Measurements from ENCODE around the gene IFIT1B. TPM values are rescaled to one million over a fixed set of nuclear protein-coding genes. Genes with fewer than 3 reads are reported as not detected.

The IFIT1B gene
- total RNA-seq, 1 experiment from 2014 or later, result not detected

GRCh38 chr10:89342206-89342958, 35.5 kb upstream of the IFIT1B start:
- POLR2A ChIA-PET (ENCODE audit: unreplicated experiment), result no interaction called here
- no peaks in the 10 kb centered on the region for H4K20me1 ChIP-seq (ENCODE audit: low read length)
- peaks cover 19% of the 10 kb centered on the region for H3K4me1 ChIP-seq (ENCODE audit: insufficient read depth, low read length)
- no peaks in the 10 kb centered on the region for H3K79me2 ChIP-seq (ENCODE audit: low read length)
- H3K27ac ChIP-seq (ENCODE audit: low read length), result no peak overlapping the region
- no peaks in the 10 kb centered on the region for H3K9me3 ChIP-seq (ENCODE audit: low read length)
- no peak overlapping the region for H3K4me3 ChIP-seq (ENCODE audit: low read length)
- TF ChIP-seq CTCF (conservative IDR thresholded peaks at IDR 0.05; ENCODE audit: low read depth, low read length), result no peak
- TF ChIP-seq EZH2phosphoT487 (IDR thresholded peaks at IDR 0.05; ENCODE audit: borderline replicate concordance, low read length), result no peak
- TF ChIP-seq EZH2 (IDR thresholded peaks at IDR 0.05; ENCODE audit: low read length, unreplicated experiment), result no peak
- no TSS peak for BruUV-seq (replicated peaks)
- ATAC-seq (no peak), DNase-seq (no peak)
- no peaks in the 10 kb centered on the region for H3F3A ChIP-seq (ENCODE audit: low read length, unreplicated experiment)
- H3K9ac ChIP-seq (ENCODE audit: low read length), result no peak overlapping the region
- H3K36me3 ChIP-seq (ENCODE audit: low read depth, low read length), result no peaks in the 10 kb centered on the region; the same call in 1 of the 2 replicates
- no peaks in the 10 kb centered on the region for H3K27me3 ChIP-seq (ENCODE audit: low read length)
- H3K4me2 ChIP-seq (ENCODE audit: low read length), result no peak overlapping the region
- no peak overlapping the region for H2AFZ ChIP-seq (ENCODE audit: low read length)
- intact Hi-C loops (cut with micrococcal nuclease), result no loop called here
- H3K9me2 ChIP-seq (replicated peaks; ENCODE audit: low read length), result no peaks in the 10 kb centered on the region
- CTCF ChIA-PET, result no interaction called here

GRCh38 chr10:89343089-89343767, 34.6 kb upstream of the IFIT1B start:
- POLR2A ChIA-PET (ENCODE audit: unreplicated experiment), result no interaction called here

More at GRCh38 chr10:89343089-89343767, 34.6 kb upstream of the IFIT1B start:
- Histone ChIP-seq H3K27ac (ENCODE audit: low read length) (no peak overlapping the region), H3K9me3 (ENCODE audit: low read length) (no peaks in the 10 kb centered on the region), H4K20me1 (ENCODE audit: low read length) (no peaks in the 10 kb centered on the region), H3F3A (ENCODE audit: low read length, unreplicated experiment) (no peaks in the 10 kb centered on the region), H3K4me1 (ENCODE audit: insufficient read depth, low read length) (peaks cover 17% of the 10 kb centered on the region), H3K4me2 (ENCODE audit: low read length) (no peak overlapping the region), H2AFZ (ENCODE audit: low read length) (no peak overlapping the region), H3K9ac (ENCODE audit: low read length) (no peak overlapping the region), H3K4me3 (ENCODE audit: low read length) (no peak overlapping the region), H3K36me3 (ENCODE audit: low read depth, low read length) (no peaks in the 10 kb centered on the region; the same call in 1 of the 2 replicates), H3K9me2 (replicated peaks; ENCODE audit: low read length) (no peaks in the 10 kb centered on the region), H3K27me3 (ENCODE audit: low read length) (no peaks in the 10 kb centered on the region), H3K79me2 (ENCODE audit: low read length) (no peaks in the 10 kb centered on the region)
- no peak for ATAC-seq
- CTCF ChIA-PET, result no interaction called here
- no peak for DNase-seq
- TF ChIP-seq EZH2 (IDR thresholded peaks at IDR 0.05; ENCODE audit: low read length, unreplicated experiment) (no peak), EZH2phosphoT487 (IDR thresholded peaks at IDR 0.05; ENCODE audit: borderline replicate concordance, low read length) (no peak), CTCF (conservative IDR thresholded peaks at IDR 0.05; ENCODE audit: low read depth, low read length) (no peak)
- no TSS peak for BruUV-seq (replicated peaks)
- intact Hi-C loops (cut with micrococcal nuclease), result no loop called here
